Measurements from ENCODE around the gene RARS2.
"Not testable (repeated sequence)": the region's sequence is repeated elsewhere in the genome, so short reads cannot be mapped to it uniquely, and the experiment has no call there.

Gene RARS2

GRCh38 chr6:87501809-87502572 is 87.8 kb downstream of the RARS2 start:
- no peak for DNase-seq (ENCODE audit: low read depth in 3 of 3)

- no peak for DNase-seq (ENCODE audit: low read depth in 3 of 3)
Measured at GRCh38 chr6:87498048-87498447, 91.7 kb downstream of the RARS2 start.

GRCh38 chr6:87494761-87495422 is 94.9 kb downstream of the RARS2 start:
- DNase-seq (ENCODE audit: low read depth in 3 of 3), result no peak

- not testable (repeated sequence) for DNase-seq (ENCODE audit: low read depth in 3 of 3)
Measured at GRCh38 chr6:87489326-87489725, 100.5 kb downstream of the RARS2 start.

GRCh38 chr6:87487555-87487954 is 102.2 kb downstream of the RARS2 start:
- no peak for DNase-seq (ENCODE audit: low read depth in 3 of 3)

GRCh38 chr6:87484491-87484890 is 105.3 kb downstream of the RARS2 start:
- no peak for DNase-seq (ENCODE audit: low read depth in 3 of 3)

- DNase-seq (ENCODE audit: low read depth in 3 of 3), result no peak
Measured at GRCh38 chr6:87483929-87484328, 105.9 kb downstream of the RARS2 start.

- DNase-seq (ENCODE audit: low read depth in 3 of 3), result no peak
Measured at GRCh38 chr6:87482366-87482765, 107.4 kb downstream of the RARS2 start.

- no peak for DNase-seq (ENCODE audit: low read depth in 3 of 3)
Measured at GRCh38 chr6:87481931-87482330, 107.9 kb downstream of the RARS2 start.

GRCh38 chr6:87473419-87473903 is 116.3 kb downstream of the RARS2 start:
- DNase-seq (ENCODE audit: low read depth in 3 of 3), result peak in 2 of 3 donors; percentile 34 to 48

- DNase-seq (ENCODE audit: low read depth in 3 of 3), result peak; percentile 68 to 77 (median 72)
Measured at GRCh38 chr6:87472525-87473418, 117.0 kb downstream of the RARS2 start, which contains the start of gene SLC35A1. SLC35A1 (plus strand) TSS chr6:87472974; CDS start chr6:87473004, 30 bp downstream.

- DNase-seq (ENCODE audit: low read depth in 3 of 3), result no peak
Measured at GRCh38 chr6:87465051-87465450, 124.7 kb downstream of the RARS2 start.

Measured in stimulated activated CD4-positive, alpha-beta T cell treated with anti-CD3 and anti-CD28 coated beads, TNF-alpha, amount 100 ng/mL, for 48 hours (primary cell).